NCI-H345 treated with DMSO at 0.1 percent for 48 hours (cell line): ENCODE results near the gene UROC1.

Experiments used
- DNase-seq: peaks from one replicate; lab custom pipeline; 2025; ENCODE audit not compliant: unreplicated experiment; lab: John Stamatoyannopoulos, UW

UROC1 gene

DNA sequence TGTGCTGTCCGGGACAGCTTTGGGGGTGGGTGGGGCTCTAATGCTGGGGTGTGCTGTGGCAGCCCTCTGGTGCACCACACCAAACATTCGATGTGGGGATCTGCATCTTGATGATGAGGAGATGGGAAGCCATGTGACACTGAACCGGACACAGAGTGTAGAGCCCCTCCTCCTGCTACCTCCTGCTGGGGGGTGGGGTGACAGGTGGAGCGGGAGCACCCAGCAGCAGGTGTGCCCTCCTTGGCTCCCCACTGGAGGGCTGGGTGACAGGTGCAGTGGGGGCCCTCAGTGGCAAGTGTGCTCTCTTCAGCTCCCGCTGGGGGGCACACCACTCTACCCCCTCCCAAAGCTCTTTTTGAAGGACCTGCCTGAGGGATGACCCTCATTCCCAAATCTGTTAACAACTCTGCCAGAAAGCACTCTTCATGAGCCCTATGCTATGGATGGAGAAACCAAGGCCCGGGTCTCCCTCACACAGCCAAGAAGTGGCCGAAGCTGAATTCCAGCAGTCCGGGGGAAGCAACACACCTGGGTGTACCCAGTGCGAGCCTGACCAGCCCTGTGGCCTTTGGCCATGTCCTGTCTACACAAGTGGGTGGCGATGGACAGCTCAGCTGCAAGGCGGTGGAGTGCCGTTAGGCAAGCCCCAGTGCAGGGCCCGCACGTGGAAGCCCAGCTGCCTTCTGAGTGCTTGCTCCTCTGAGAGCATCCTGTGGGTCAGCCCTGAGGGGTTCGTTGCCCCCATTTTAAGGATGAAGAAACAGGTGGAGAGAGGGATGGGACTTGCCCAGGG lies 609 bp upstream of the UROC1 start:
- DNase-seq, result no peak

DNA sequence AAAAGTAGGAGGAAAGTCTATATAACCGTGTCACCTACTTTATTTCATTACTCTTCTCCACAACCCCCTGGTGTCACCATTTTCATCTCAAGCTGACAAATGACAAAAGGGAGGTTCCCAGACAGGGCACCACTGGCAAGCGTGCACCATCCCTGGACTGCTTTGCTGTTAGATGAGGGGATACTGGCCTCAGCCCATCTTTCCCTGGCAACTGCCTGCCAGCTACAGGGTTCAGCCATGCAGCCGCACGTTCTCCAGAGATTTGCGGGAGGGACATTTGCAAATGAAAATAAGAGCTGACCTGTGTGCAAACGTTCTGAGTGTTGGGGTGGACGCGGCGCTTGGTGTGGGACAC lies 660 bp downstream of the UROC1 start:
- DNase-seq, result no peak

DNA sequence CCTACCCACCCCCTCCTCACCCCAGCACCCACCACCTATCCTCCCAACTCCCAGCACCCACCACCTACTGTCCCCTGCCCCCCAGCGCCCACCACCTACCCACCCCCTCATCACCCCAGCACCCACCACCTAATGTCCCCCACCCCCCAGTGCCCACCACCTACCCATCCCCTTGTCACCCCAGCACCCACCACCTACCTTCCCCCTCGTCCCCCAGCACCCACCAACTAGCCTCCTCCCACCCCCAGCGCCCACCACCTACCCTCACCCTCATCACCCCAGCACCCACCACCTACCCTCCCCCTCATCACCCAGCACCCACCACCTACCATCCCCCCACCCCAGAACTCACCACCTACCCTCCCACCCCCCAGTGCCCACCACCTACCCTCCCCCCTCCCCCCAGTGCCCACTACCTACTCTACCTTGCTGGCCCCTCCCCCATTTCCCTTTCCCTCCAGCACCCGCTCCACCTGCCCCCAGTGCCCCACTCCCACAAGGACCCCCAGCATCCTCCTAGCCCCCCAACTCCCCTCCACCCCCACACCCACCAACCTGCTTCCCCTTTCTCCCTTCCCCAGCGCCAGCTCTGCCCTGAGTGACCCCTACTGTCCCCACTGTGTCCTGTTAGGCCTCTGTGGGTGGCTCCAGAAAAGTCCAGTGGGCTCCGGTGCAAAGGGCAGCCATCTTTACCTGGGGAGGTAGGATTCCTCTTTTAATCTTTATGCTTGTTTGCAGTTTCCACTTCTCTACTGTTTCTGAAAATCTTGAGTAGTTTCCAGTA lies 1.2 kb downstream of the UROC1 start:
- no peak for DNase-seq

DNA sequence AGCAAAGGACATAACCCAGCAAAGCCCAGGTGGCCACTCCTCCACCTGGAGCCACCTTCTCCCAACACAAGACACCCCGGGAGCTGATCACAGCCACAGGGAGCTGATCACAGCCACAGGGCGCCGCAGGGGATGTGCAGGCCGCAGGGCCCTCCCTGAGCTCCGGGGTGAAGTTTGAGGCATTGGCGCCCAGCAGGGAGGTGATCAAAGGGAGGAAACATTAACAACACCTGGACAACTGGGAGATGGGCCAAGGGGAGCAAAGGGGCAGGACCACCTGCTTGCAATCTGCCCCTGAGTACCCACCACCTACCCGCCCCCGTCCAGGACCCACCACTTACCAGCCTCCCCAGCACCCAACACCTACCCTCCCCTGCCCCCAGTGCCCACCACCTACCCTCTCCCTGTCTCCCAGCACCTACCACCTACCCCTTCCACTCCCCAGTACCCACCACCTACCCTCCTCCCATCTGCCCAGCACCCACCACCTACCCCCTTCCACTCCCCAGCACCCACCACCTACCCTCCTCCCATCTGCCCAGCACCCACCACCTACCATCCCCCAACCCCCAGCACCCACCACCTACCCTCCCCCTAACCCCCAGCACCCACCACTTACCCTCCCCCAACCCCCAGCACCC lies 2.4 kb downstream of the UROC1 start:
- DNase-seq, result no peak

DNA sequence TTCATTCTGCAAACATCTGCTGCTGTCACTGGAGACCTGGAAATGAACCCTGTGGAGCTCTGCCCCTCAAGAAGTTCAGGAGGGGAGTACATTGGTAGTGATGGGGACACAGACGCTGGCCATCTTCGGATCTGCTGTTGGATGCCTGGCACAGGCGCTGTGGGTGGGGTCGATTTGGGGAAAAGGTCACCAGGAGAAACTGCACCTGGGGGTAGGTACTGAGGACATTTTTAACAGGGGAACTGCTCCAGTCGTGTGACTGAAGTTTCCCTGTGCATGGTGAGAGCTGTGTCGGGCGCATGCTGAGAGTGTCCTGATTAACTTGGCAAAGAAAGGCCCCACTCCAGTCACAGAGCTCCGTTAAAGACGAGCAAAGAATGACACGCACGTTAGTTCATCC lies 3.4 kb downstream of the UROC1 start:
- DNase-seq, result no peak

DNA sequence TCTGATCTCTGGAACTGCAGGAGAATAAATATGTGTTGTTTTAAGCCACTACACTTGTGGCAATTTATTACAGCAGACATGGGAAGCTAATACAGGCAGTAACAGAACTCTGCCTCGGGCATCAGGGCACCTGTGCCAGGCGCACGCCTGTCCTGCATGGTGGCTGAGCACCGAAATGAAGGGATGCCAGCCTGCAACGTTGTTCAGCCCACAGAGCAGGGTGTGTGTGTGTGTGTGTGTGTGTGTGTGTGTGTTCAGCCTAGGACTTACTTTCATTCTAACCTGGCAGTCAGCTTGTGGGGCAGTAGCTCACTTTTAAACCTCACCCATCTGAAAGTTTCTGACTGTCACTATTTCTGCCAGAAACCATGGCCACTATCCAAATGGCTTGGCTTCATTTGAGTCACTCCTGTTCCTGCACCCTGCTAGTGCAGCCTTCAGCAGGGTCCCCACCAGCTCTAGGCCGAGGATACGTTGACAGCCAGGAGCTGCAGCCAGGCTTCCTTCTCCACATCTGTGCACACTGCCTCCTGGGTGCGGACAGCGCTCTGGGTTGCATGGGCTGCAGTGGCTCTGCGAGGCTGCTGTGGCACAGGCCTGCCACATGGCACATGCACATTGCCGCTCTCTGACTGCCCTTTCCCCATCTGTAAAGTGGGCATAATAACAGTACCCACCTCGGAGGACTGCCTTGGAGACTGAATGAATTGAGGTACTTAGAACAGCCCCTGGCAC lies 4.5 kb downstream of the UROC1 start:
- no peak for DNase-seq

DNA sequence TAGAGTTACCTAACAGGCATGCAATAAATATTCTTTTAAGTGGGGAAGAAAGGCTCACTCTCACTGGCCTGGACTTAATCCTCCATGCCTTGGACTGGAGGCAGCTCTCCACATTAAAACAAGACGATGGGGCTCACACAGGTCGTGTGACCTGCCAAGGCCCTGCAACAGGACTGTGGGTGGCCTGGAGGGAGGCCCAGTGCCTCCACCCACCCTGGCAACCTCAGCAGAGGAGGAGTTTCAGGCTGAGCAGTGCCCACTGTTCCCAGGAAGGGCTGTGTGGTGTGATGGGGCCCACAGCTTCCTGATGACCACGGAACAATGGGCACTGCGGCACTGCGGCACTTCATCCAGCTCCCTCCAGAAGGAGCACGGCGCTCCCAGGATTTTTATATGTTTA lies 5.5 kb downstream of the UROC1 start:
- DNase-seq, result no peak

DNA sequence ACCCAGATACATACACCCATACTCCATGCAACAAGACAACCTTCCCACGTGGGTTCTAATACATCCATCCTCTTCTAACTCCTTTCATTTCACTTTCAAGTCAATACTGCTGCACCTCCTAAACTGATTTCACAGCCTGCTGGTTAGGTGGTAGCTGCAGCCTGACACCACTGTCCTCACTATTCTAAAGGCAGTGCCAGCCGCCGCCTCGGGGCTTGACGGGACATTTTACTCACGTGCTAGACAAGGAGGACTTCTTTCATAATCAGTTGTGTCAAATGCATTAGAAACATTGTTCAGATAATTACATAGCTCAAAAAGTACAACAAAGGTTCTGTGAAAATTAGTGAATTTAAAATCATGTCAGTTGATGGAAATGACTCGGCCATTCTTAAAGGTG lies 6.3 kb downstream of the UROC1 start:
- no peak for DNase-seq

DNA sequence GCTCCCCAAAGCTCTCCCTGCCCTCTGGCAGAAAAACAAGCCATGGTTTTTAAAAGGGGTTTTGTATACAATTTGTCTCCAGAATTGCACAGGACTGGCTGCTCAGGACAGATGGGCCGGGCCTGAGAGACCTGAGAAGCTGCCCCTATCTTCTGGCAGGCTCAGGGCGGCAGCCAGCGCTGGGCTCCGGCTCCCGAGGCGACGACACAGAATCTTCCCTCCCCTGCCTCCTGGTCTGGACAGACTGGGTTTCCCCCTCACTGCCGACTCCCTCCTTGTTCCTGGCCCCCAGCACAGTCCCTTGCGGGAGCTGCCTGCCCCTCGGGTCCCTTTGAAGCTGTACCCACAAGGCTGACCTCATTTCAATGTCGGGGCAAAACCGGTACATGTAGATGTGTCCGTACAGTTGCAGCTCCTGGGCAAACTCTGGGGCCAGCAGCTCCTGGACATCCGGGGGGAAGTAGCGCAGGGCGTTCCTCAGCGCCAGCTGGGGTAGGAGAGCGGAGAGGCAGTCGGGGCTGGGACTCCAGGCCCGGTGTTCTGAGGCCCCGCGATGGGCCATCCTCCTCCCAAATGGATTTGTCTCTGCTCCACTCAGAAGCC lies 7.2 kb downstream of the UROC1 start:
- no peak for DNase-seq

DNA sequence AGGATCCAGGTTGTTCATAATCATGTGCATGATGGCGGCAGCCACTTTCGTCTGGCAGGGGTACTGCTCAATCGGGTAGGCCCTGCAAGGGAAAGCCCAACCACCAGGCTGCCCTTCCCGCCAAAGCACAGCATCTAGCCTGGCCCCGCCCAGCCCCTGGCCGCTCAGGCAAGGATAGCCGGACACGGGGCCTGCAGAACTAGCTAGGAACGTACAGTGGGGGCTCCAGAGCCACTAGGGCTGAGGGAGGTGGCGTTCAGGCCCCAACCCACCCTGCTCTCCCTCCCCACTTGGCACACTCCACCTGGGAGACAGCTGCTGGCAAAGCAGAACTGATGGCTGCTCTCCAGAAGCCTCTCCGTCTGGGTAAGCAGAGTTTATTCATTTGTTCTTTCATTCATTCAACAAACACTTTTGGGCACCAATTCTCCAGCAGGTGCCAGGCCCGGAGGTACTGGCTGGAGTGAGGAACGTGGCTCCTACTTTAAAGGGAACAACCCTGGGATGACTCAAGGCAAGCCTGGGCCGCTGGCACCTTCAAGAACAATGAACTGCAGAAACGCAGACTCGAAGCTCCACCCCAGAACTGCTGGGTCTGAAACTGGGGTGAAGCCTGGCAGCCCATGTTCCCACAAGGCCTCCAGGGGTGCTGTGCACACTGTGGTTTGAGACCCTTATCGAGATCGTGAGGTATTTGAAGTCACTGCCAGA lies 7.8 kb downstream of the UROC1 start:
- no peak for DNase-seq

DNA sequence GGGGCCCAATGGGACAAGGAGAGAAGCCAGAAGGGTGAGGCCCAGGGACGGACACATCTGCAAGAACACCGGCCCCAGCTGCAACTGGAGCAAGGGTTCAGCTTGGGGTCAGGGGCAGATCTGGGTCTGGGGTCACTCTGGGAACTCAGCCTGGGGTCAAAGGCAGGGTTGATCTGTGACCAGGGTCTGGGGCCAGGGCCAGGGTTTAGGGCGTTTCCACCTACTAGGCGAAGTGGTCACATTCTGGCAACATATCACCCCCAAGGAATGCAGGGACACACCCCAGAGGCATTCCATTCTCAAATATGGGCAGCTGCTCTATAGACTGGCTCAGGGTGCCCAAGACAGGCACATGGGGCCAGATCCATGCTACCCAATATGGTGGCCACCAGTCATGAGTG lies 9.0 kb downstream of the UROC1 start:
- no peak for DNase-seq

DNA sequence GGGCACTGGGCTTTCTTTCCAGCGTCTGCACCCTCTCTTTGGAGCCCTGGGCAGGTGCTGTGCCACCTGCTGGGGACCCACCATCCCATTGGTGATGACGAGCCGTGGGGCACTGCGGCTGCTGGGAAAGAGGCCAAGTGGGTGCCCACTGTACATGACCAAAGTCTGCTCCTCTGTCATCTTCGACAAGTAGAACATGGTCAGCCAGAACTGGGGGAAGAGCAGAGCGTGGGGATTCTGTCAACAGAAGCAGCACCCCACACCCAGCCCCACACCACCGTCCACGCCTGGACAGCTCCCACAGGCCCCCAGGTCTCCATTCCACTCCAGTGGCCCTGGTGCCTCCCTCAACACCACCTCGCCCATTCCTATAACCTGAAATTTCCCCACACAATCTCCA lies 9.7 kb downstream of the UROC1 start:
- DNase-seq, result no peak

DNA sequence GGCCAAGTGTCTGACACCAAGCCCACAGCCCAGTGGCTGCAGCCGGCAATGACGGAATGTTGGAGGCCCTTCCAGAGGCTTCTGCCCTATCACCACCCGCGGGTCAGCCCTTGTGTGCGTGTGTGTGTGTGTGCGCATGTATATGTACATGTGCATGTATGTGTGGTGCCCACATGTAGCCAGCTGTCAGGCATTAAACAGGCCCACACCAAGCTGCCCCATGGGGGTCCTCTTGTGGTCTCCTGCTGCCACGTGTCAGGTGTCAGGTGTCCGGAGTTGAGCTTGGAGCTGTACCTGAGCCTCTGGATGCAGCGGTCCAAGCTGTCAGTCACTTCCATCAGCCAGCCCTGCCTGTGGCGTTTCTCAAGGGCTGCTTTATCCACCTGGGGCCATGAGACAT lies 13.9 kb downstream of the UROC1 start:
- DNase-seq, result no peak

DNA sequence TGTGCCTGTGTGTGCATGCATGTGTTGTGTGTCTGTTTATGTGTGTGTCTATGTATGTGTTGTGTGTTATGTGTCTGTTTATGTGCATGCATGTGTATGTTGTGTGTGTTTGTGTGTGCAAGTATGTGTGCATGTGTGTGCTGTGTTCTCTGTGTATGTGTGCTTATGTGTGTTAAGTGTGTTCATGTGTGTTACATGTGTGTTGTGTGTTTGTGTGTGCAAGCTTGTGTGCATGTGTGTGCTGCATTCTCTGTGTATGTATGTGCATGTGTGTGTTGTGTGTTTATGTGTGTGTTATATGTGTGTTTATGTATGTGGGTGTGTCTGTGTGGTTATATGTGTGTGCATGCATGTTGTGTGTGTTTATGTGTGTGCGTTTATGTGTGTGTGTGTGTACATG lies 14.9 kb downstream of the UROC1 start:
- DNase-seq, result no peak

DNA sequence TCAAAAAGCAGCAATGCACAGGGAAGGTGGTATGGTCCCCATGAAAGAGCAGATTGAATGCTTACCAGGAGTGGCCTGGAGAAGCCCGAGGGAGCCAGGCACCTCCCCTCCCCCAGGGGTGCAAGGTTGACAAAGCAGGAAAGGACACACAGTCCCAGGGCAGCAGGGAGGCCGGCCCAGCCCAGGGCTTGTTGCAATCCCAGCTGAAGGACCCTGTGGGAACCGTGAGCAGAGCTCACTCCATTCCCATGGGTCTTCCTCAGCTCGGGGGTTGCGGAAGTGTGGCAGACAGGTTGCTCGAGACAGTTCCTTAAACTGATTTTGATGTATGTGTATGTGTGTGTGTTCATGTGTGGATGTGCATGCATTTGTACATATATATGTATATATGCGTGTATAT lies 15.8 kb downstream of the UROC1 start:
- DNase-seq, result no peak

DNA sequence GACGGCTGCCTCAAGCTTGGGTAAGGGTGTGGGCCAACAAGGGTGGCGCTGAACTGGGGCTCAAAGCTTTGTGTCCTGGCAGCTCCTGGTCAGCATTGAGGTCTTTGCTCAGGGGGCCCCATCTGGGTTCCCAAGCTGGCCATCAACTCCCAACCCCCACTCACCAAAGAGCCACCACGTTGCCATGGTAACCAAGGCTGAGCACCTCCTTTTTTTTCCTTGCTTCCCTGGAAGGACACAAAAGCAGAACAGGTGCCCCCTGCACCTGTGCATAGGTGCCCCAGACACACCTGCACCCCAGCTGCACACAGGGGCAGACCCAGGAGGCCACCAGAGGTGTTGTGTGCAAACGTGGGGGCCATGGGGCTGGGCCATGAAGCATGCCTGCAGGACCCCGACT lies 16.5 kb downstream of the UROC1 start:
- no peak for DNase-seq

DNA sequence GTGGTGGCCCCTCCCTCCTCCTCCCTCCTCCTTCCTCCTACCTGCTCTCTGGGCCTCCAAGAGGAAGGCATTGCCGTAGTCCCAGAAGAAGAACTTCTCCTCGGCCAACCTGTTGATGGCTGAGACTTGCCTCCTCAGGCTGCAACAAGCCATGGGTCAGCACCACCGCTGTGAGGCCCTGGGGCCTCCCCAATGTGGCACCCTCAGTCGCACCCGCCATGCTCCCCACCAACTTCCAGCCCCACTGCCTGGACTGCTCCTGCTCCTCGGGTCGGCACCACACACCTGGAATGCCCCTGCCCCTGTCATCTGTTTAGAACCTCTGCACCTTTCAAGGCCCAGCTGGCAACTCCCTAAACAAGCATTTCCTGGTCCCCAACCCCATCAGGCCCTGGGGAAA lies 17.6 kb downstream of the UROC1 start:
- no peak for DNase-seq

DNA sequence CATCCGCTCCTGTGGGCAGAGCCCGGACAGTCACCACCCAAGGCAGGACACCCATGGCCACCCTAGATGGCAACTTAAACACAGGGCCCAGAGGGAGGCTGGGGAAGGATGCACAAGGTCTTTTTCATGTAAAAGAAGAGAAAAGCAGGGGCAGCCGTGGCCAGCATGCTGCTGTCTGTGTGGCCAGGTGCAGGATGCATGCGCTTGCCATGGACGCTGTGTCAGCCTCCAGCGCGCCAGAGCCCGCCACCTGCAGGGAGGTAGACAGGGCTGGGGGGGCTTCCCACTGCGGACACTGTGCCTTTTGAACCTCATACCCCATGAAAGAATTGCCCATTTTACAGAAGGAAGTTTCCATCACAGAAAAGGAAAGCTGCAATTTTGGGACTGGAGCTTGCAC lies 18.2 kb downstream of the UROC1 start:
- no peak for DNase-seq

DNA sequence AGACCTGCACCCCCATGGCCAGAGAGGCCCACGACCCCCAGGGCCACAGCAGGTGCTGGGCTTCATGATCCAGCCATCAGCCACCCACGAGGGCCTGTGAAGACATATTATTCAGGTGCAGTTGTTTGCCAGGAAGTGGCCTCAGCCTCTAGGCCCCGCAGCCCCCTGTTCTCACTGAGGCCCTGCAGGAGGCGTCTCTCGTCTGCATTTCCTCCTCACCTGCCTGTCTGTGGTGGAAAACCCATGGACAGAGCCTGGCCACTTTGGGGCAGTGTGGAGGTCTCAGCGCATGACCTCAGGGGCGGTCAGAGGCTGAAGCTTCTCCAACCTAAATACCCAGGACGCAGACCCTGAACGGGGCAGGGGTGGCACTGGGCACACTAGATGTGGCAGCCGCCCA lies 18.6 kb downstream of the UROC1 start:
- DNase-seq, result no peak

DNA sequence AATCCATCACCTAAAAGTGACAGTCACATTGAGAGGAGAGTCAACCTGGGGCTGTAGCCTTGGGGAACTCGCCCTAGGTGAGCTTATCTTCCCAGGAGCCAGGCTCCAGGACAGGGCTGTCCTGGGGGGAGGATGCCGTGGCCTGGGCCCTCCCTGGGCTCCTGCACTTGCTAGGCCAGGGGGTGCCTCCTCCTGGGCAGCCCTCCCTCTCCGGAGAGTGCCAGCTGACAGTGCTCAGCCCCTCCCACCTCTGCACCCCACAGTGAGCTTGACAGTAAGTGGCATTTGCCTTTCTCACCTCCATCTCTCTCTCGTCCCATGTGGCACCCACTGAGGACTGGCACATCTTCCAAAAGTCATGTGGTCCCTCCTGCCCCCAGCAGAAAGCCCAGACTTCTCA lies 19.1 kb downstream of the UROC1 start:
- DNase-seq, result no peak

DNA sequence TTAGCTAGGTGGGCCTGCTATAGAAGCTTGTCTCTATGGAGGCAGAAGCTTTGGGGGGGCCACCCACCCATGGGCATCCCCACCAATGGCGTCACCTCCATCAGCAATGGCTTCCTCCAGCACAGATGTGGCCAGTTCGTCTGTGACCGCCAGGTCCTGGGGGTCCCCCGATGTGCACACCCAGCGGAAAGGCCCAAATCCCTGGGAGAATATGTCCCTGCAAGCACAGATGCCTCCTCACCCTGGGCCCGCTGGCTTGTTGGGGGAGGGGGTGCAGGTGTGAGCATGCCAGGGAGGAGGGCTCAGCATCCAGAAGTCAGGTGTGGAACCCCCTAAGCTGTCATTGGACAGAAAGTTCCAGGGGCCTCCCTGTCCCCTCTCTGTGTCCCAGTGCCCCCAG lies 19.6 kb downstream of the UROC1 start:
- no peak for DNase-seq
